AG04450 (cell line): ENCODE measurements around the gene SHROOM4. TPM values are rescaled to one million over a fixed set of nuclear protein-coding genes. Genes with fewer than 3 reads are reported as not detected.

ENCODE experiments used
- CTCF ChIA-PET: fragments of 300-600, 350-600 bp; formaldehyde crosslinking; extraction: SDS; loops from one replicate; lab custom pipeline; 2022; ENCODE audit warnings: antibody characterized with exemption, inconsistent platforms; lab: Charles Lee
- POLR2A ChIA-PET: fragments of 350-600 bp; formaldehyde crosslinking; extraction: SDS; loops from one replicate; lab custom pipeline; 2021; ENCODE audit warnings: antibody characterized with exemption, inconsistent platforms; lab: Yijun Ruan, JAX
- DNase-seq: peaks from one replicate; pipeline ENCODE4 v3.0.0-alpha.2; 2011; ENCODE audit warnings: low read depth, low spot score
- H3K27ac ChIP-seq: one replicate; pipeline ENCODE4 v1.5.1; 2012; ENCODE audit warnings: low read depth, low read length, control low read depth
- H3K27me3 ChIP-seq: one replicate; pipeline ENCODE4 v1.6.0; 2012; ENCODE audit warnings: low read length; ENCODE audit not compliant: control insufficient read depth, insufficient read depth
- H3K4me3 ChIP-seq: 2 replicates; pipeline ENCODE4 v1.5.1; 2011; ENCODE audit warnings: mild to moderate bottlenecking, low read depth, low read length, control low read depth
- H3K9me3 ChIP-seq: 2 replicates; pipeline ENCODE4 v1.5.1; 2012; ENCODE audit warnings: low read length; ENCODE audit not compliant: control insufficient read depth, insufficient read depth
- CTCF ChIP-seq: IDR thresholded peaks from 2 replicates; pipeline ENCODE4 v1.5.1; 2011; ENCODE audit warnings: low read depth, low read length, control low read depth, inconsistent platforms
- polyA plus RNA-seq: library from polyadenylated mRNA; depleted of rRNA; stranded (reverse); fragments of >200 nt; gene quantifications from 2 replicates; pipeline ENCODE4 v1.2.3, GENCODE V29; 2011

The SHROOM4 gene
- polyA plus RNA-seq, 1 experiment = 1.0 TPM

DNA sequence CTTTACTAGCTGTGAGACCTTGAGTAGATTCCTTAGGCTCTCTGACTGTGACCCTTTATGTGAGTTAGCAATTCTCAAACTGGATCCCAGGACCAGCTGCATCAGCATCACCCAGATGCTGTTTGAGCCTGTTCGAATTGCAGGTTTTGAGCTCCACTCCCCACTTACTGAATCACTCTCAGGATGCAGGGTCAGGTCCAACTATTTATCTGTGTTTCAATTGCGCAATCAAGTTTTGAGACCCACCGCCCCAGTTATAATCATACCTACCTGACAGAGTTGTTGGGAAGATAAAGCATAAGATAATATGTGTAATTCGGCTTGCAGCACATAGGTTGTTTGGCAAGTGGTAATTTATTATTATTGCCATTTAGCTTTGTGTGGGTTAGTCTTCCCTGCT is 187.6 kb downstream of the SHROOM4 start:
- Histone ChIP-seq H3K27me3 (no peaks in the 10 kb centered on the region), H3K27ac (no peak overlapping the region), H3K9me3 (no peaks in the 10 kb centered on the region), H3K4me3 (no peak overlapping the region)
- ChIA-PET POLR2A (no interaction called here), CTCF (no interaction called here)
- TF ChIP-seq CTCF = no peak
- no peak for DNase-seq

DNA sequence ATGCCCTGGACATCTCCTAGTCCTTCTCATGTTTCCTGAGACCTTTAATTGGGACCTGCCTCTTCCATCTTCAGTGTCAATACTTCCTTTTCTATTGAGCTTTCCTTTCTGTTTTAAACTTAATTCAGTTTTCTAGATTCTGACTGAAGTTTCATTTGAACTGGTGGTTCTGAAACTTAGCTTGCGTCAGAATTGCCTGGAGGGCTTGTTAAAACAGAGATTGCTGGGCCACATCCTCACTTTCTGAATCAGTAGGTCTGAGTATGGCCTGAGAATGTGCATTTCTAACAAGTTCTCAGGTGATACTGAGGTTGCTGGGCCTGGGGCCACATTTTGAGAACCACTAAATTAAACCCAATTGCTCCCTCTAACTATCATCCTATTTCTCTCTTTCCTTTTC is 191.2 kb downstream of the SHROOM4 start:
- CTCF ChIA-PET = no interaction called here
- H3K27me3 ChIP-seq = no peaks in the 10 kb centered on the region
- no peak overlapping the region for H3K4me3 ChIP-seq
- DNase-seq = no peak
- H3K9me3 ChIP-seq = no peaks in the 10 kb centered on the region
- no peak for TF ChIP-seq CTCF
- POLR2A ChIA-PET = no interaction called here
- no peak overlapping the region for H3K27ac ChIP-seq

DNA sequence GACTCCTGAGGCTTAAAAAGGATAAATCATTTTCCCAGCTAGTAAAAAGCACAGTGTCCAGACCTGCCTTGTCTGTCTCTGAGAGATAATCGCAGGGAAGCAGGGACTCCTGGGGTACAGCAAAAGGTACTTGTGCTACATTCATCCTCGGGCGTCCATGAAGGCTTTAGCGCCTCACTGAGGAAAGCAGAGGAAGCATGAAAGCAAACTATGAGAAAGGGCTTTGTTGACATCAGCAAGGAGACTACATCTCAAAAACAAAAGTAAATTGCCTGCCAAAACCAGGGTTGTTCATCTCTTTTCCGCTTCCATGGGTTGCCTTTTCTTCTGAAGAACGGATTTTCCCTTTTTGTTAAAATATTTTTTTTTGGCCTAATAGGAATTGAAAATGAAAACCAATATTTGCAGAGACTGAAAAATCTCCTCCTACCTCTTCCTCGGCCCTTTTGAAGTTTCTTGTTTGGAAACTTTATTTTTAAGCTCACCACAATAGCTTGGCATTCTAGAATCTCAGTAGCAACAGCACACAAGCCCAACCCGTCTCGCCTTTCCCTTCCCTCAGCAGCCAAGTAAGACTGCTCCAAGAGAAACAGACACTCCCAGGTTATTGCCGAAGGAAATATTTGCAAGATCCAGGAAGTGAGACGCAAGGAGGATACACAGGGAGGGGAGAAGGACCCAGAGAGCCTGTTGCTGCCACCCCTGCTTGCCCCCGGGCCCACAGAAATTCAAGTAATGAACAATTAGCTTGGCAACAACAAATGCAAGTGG is 195.0 kb downstream of the SHROOM4 start:
- H3K4me3 ChIP-seq = no peak overlapping the region
- no peak for DNase-seq
- TF ChIP-seq CTCF = no peak
- no peaks in the 10 kb centered on the region for H3K27me3 ChIP-seq
- no peaks in the 10 kb centered on the region for H3K9me3 ChIP-seq
- CTCF ChIA-PET = no interaction called here
- POLR2A ChIA-PET = no interaction called here
- H3K27ac ChIP-seq = no peak overlapping the region

DNA sequence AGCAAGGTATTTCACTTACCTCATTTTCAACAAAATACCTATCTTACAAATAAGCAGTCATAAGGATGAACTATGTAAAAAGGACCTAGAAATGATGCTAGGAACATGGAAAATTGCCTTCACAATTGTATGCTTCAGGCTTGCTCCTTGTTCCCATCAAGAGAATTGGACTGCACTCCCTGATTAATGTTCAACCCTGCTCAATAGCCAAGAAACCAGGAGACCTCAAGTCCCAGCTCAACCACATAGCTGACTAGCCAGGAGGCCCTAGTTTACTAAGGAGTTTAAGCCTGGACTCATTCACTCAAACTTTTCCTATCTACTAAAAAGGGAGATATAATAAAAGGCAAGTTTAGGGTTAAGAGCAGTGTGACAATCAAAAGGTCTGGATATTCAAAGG is 196.8 kb downstream of the SHROOM4 start:
- H3K27me3 ChIP-seq = no peaks in the 10 kb centered on the region
- CTCF ChIA-PET = no interaction called here
- no peak overlapping the region for H3K4me3 ChIP-seq
- TF ChIP-seq CTCF = no peak
- no peaks in the 10 kb centered on the region for H3K9me3 ChIP-seq
- DNase-seq = no peak
- no peak overlapping the region for H3K27ac ChIP-seq
- POLR2A ChIA-PET = no interaction called here

DNA sequence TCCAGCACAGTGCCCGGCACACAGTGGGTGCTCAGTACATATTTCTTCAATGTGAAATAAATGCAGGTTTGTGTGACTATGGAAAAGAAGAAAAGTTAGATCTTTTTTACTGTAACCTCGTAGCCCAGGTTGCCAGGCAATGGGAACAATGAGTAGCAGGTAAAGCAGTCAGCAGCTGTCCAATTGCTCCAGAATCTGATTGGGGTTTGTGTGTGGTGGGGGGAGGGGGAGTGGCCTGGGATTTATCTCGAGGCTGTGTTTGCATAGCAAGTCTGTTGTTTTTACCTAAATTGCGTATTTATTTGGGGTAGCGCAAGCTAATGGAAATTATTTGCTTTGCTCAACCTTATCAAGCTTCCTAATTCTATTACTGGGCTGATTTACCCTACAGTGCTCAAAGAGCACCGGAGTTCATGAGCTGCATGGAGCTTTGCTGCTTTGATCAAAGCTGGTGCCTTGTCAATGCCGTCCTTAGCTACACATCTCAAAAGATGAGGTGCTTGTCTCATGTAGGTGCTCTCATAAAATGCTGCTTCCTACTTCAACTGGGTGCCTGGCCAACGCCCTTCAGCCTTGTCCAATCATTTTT is 198.3 kb downstream of the SHROOM4 start:
- H3K27ac ChIP-seq = no peak overlapping the region
- CTCF ChIA-PET = no interaction called here
- H3K9me3 ChIP-seq = no peaks in the 10 kb centered on the region

More for the DNA sequence above, 198.3 kb downstream of the SHROOM4 start:
- H3K4me3 ChIP-seq = no peak overlapping the region
- POLR2A ChIA-PET = no interaction called here
- DNase-seq = no peak
- TF ChIP-seq CTCF = no peak
- H3K27me3 ChIP-seq = no peaks in the 10 kb centered on the region
